22Rv1 (cell line): Measurements from ENCODE around the gene TBX15.

Source experiments
- H3K27ac ChIP-seq: fragments of 450-650 bp; 2 replicates; pipeline ENCODE4 v1.5.1; 2017
- CTCF ChIP-seq: fragments of 450-650 bp; IDR thresholded peaks from 2 replicates; pipeline ENCODE4 v1.5.1; 2017; ENCODE audit warnings: mild to moderate bottlenecking
- ZFX ChIP-seq: fragments of 450-650 bp; IDR thresholded peaks from 2 replicates; pipeline ENCODE4 v1.6.1; 2017; ENCODE audit warnings: antibody characterized with exemption, borderline replicate concordance

TBX15 gene

DNA sequence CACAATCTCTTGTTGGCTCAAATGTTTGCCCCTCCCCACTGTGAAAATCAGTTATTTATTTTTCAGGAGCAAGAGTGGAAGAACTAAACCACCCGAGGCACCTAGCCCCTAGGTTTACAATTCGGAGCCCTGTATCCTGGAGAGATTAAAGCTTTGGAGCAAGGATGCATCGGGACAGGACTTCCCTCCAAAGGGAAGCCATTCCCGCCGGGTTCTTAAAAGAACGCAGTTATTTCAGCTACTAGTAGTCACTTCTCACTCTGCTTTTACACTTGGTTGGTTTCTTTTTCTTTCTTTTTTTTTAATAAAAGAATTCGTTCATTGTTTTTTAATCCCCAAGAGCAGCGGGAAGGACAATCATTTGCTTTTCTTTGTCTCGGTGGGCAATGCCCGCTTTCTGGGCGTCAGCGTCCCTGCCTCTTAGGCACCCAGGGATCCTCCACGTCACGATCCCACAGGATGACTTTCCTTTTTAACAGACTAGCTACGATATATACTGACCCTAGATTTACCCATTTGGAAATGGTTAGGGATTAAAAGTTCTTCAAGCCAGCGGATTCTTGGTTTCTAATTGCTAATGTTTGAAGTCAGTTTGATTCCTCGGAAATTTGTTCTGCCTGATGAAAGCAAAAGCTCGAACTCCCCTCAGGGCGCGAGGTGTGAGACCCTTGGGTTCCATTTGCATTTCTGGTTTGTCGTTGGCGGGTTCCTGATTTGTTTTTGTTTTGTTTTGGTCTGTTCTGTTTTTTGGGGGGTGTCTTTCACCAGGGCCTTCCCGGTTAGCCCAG is 9.0 kb downstream of the TBX15 start:
- TF ChIP-seq CTCF (no peak), ZFX (no peak)
- no peak overlapping the region for H3K27ac ChIP-seq

DNA sequence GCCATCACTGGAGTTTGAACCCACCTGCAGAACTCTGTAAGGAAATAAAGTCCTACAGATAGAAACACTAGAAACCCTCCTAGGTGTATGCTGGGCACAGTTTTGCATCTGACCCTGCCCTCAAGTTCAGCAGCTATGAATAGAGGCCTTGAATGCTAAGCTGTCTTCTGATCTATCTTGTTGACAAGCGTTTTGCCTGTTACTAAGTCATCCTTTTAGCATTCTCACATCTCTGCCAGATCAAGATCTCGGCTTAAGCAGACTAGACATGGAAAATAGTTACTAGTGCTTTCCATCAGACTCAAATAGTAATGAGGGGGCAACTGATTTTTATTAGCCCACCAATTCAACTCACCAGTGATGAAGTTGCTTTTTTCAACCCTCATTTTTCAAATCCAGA is 10.5 kb downstream of the TBX15 start:
- TF ChIP-seq ZFX (no peak), CTCF (no peak)

DNA sequence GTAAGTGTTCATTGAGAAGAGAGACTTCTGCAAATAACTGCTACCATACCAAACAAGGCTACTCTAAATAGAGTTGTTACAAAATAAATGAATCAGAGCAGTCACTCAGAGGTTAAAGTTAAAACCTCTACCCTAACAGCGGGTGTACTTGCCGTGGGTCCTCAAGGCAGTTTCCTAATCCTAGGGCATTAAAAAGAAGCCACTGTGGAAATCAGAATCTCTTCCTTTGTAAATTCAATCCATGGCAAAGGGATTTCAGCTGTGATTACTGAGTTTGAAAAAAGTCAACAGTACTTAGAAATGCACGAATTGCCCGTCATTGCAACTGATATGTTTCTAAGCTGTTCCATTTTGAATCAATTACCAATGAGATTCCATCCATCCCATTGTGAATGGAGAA is 13.5 kb downstream of the TBX15 start:
- no peak for TF ChIP-seq ZFX
- no peak for TF ChIP-seq CTCF
- no peak overlapping the region for H3K27ac ChIP-seq

More for the DNA sequence above, 10.5 kb downstream of the TBX15 start:
- no peak overlapping the region for H3K27ac ChIP-seq

GRCh38 chr1:118973531-118974137 is 14.5 kb downstream of the TBX15 start:
- H3K27ac ChIP-seq: no peak overlapping the region
- TF ChIP-seq CTCF (no peak), ZFX (no peak)

- TF ChIP-seq CTCF (no peak), ZFX (no peak)
- H3K27ac ChIP-seq: no peak overlapping the region
Measured at GRCh38 chr1:118973032-118973431, 15.1 kb downstream of the TBX15 start.

DNA sequence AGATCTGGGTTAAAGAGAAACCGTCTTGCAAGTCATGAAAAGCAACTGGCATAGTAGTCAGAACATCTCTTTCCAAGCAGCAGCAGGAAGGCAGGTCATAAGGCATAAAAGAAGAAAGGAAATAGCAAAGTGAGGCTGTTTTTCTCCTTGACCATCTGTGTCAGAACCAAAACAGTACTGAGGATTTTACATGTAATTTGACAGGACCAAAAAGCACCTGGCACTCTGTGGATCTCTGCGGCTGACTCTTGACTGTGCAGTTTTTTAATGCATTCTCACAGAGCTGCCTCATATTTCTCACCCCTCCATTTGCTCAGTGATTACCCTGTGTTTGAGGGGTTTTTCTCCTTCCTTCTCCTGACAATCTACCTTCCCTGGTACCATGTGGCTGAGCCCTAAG is 17.7 kb downstream of the TBX15 start:
- TF ChIP-seq ZFX (no peak), CTCF (no peak)
- H3K27ac ChIP-seq: no peak overlapping the region
